Endothelial cell of umbilical vein (primary cell): Measurements from ENCODE around the gene COL13A1. TPM values are rescaled to one million over a fixed set of nuclear protein-coding genes. Genes with fewer than 3 reads are reported as not detected.

ENCODE experiments used
- BruUV-seq: library from RNA; stranded (reverse); fragments of 400-500 nt; replicated peaks from 2 replicates; lab custom pipeline; 2021; lab: Mats Ljungman, UMichigan
- CTCF ChIA-PET: fragments of 300-600, 350-600 bp; sonication (Branson Sonifier 250); formaldehyde crosslinking; loops from one replicate; lab custom pipeline; 2021; ENCODE audit warnings: antibody characterized with exemption, inconsistent platforms; lab: Charles Lee
- POLR2A ChIA-PET: fragments of 300-600, 350-600 bp; sonication (Branson Sonifier 250); formaldehyde crosslinking; loops from one replicate; lab custom pipeline; 2021; ENCODE audit warnings: antibody characterized with exemption, inconsistent platforms; lab: Charles Lee
- DNase-seq: peaks from one replicate; pipeline ENCODE4 v3.0.0-alpha.2; 2011; ENCODE audit warnings: low read depth, low spot score
- FAIRE-seq: peaks from 2 replicates; lab custom pipeline; 2011; peaks lifted over from hg19 to GRCh38; lab: Jason Lieb, UNC
- H2AFZ ChIP-seq: 2 replicates; pipeline ENCODE4 v1.6.0; 2012; ENCODE audit warnings: low read depth, low read length, control low read depth, inconsistent platforms
- H3K27ac ChIP-seq: 2 replicates; pipeline ENCODE4 v1.5.1; 2011; ENCODE audit warnings: low read depth, mild to moderate bottlenecking, control low read depth, low read length, moderate library complexity; ENCODE audit not compliant: insufficient read depth
- H3K27me3 ChIP-seq, 2 experiments: 2 replicates each; pipeline versions ENCODE4 v1.6.0 to v1.6.1; 2011; ENCODE audit warnings: low read length in 2 of 2, mixed read lengths in 1 of 2; ENCODE audit not compliant: control insufficient read depth in 2 of 2, insufficient read depth in 2 of 2
- H3K36me3 ChIP-seq, 2 experiments: 2 replicates in 1 of 2; 3 replicates in 1 of 2; pipeline ENCODE4 v1.5.1; 2011; ENCODE audit warnings: low read length in 2 of 2, mild to moderate bottlenecking in 1 of 2, moderate library complexity in 1 of 2; ENCODE audit not compliant: control insufficient read depth in 2 of 2, insufficient read depth in 2 of 2; ENCODE audit errors: extremely low read depth in 1 of 2
- H3K4me1 ChIP-seq: 3 replicates; pipeline ENCODE4 v1.5.1; 2011; ENCODE audit warnings: mild to moderate bottlenecking, low read length; ENCODE audit not compliant: control insufficient read depth, insufficient read depth; ENCODE audit errors: extremely low read depth
- H3K4me2 ChIP-seq: 2 replicates; pipeline ENCODE4 v1.6.1; 2011; ENCODE audit warnings: low read length, control low read depth, mixed read lengths; ENCODE audit not compliant: insufficient read depth
- H3K4me3 ChIP-seq, 3 experiments: fragments of 200-600 bp in 1 of 3; sonication (generic), shearing (Covaris generic) in 1 of 3; replicated peaks in 1 of 3; 2 replicates each; pipeline ENCODE4 v1.5.1; 2011 to 2016; ENCODE audit warnings: control low read depth in 3 of 3, low read length in 3 of 3, mild to moderate bottlenecking in 2 of 3, inconsistent platforms in 1 of 3, low read depth in 1 of 3, moderate library complexity in 1 of 3; ENCODE audit not compliant: insufficient read depth in 1 of 3
- H3K79me2 ChIP-seq: 2 replicates; pipeline ENCODE4 v1.6.0; 2012; ENCODE audit warnings: low read length, inconsistent platforms; ENCODE audit not compliant: control insufficient read depth, insufficient read depth
- H3K9ac ChIP-seq: replicated peaks from 2 replicates; pipeline ENCODE3; 2011; ENCODE audit warnings: low read length, control low read depth; ENCODE audit not compliant: insufficient read depth; ENCODE audit errors: extremely low read depth
- H3K9me1 ChIP-seq: replicated peaks from 3 replicates; pipeline ENCODE4 v1.6.0; 2011; ENCODE audit warnings: mild to moderate bottlenecking, low read length; ENCODE audit not compliant: control insufficient read depth, insufficient read depth; ENCODE audit errors: extremely low read depth
- H3K9me3 ChIP-seq: replicated peaks from 2 replicates; pipeline ENCODE4 v1.5.1; 2012; ENCODE audit warnings: low read length, inconsistent platforms; ENCODE audit not compliant: control insufficient read depth, insufficient read depth
- H4K20me1 ChIP-seq: replicated peaks from 2 replicates; pipeline ENCODE3; 2011; ENCODE audit warnings: mild to moderate bottlenecking, low read length; ENCODE audit not compliant: control insufficient read depth, insufficient read depth; ENCODE audit errors: extremely low read depth
- EZH2 ChIP-seq: IDR thresholded peaks from 2 replicates; pipeline ENCODE4 v1.6.1; 2012; ENCODE audit warnings: borderline replicate concordance, low read depth, mild to moderate bottlenecking, moderate library complexity, low read length, inconsistent platforms; ENCODE audit not compliant: severe bottlenecking
- FOS ChIP-seq: IDR thresholded peaks from 2 replicates; pipeline ENCODE4 v1.6.1; 2011; ENCODE audit warnings: mild to moderate bottlenecking, low read length, moderate library complexity, borderline replicate concordance; ENCODE audit not compliant: insufficient read depth
- GATA2 ChIP-seq: IDR thresholded peaks from 2 replicates; pipeline ENCODE4 v1.7.0; 2011; ENCODE audit warnings: low read depth, mild to moderate bottlenecking, moderate library complexity, mixed read lengths, low read length; ENCODE audit not compliant: insufficient read length, insufficient read depth
- JUN ChIP-seq: IDR thresholded peaks from 2 replicates; pipeline ENCODE4 v1.6.1; 2011; ENCODE audit warnings: borderline replicate concordance, low read depth; ENCODE audit not compliant: insufficient read length, insufficient read depth
- MYC ChIP-seq: IDR thresholded peaks from one replicate; pipeline ENCODE4 v1.6.1; 2011; ENCODE audit warnings: mild to moderate bottlenecking, low read depth, low read length
- POLR2A ChIP-seq: IDR thresholded peaks from 2 replicates; pipeline ENCODE4 v1.6.1; 2012; ENCODE audit warnings: low read depth, mild to moderate bottlenecking, control low read depth, low read length
- POLR2AphosphoS5 ChIP-seq: IDR thresholded peaks from 2 replicates; pipeline ENCODE4 v1.6.1; 2012; ENCODE audit warnings: low read depth, mild to moderate bottlenecking, control low read depth, low read length, moderate library complexity; ENCODE audit not compliant: insufficient read depth
- dilution Hi-C: fragments of 300-500 bp; cut with MboI; formaldehyde crosslinking; loops from one replicate; pipeline ENCODE4 v1.15.0; 2019; ENCODE audit warnings: low sequenced_read_pairs; ENCODE audit not compliant: extremely low pct_ligation_motif_present
- intact Hi-C: fragments of 100-400 bp; cut with micrococcal nuclease; formaldehyde crosslinking; loops from one replicate; pipeline ENCODE4 v1.10.0; 2022
- polyA plus RNA-seq, 4 experiments: library from polyadenylated mRNA; depleted of rRNA in 3 of 4; stranded (reverse) in 3 of 4; unstranded in 1 of 4; fragments of >200 nt; gene quantifications; 2 replicates each; pipeline versions ENCODE4 v1.2.1 to v1.2.3, GENCODE V29; 2011 to 2012; ENCODE audit warnings: missing spikeins in 1 of 4
- total RNA-seq: library from RNA; stranded (reverse); gene quantifications from 2 replicates; pipeline ENCODE4 v1.2.3, GENCODE V29; 2021
- TF ChIP-seq, protein P1 (sequence below): IDR thresholded peaks from 2 replicates; pipeline ENCODE4 v1.6.1; 2011; ENCODE audit not compliant: insufficient read depth, insufficient read length

The COL13A1 gene
- total and polyA plus RNA-seq, 2 donors (not counting 3 experiments of a cell fraction or from before 2014, with no cell fraction given): 21.4 to 47.5 TPM

DNA sequence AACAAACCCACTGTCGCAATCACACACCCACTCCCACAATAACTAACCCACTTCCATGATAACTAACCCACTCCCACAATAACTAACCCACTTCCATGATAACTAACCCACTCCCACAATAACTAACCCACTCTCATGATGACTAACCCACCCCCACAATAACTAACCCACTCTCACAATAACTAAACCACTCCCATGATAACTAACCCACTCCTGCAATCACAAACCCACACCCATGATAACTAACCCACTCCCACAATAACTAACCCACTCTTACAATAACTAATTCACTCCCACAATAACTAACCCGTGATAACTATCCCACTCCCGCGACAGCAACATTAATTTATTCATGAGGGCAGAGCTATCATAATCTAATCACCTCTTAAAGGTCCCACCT lies 105.8 kb downstream of the COL13A1 start:
- no peak for FAIRE-seq

GRCh38 chr10:69908124-69908523 lies 106.4 kb downstream of the COL13A1 start:
- H3K4me3 ChIP-seq: no peak overlapping the region
- no peak overlapping the region for H2AFZ ChIP-seq
- no peaks in the 10 kb centered on the region for H3K27me3 ChIP-seq
- no peak for TF ChIP-seq POLR2AphosphoS5
- dilution Hi-C loops: no loop called here
- no TSS peak for BruUV-seq
- H3K4me1 ChIP-seq: peaks cover 17% of the 10 kb centered on the region
- H3K9ac ChIP-seq: no peak overlapping the region
- H3K27ac ChIP-seq: no peak overlapping the region
- intact Hi-C loops: no loop called here
- H3K9me3 ChIP-seq: no peaks in the 10 kb centered on the region
- H3K36me3 ChIP-seq: no peaks in the 10 kb centered on the region
- no peaks in the 10 kb centered on the region for H4K20me1 ChIP-seq
- no peaks in the 10 kb centered on the region for H3K79me2 ChIP-seq
- H3K4me2 ChIP-seq: no peak overlapping the region
- DNase-seq (no peak), FAIRE-seq (no peak)
- ChIA-PET CTCF (interaction anchor here (1.0 to 11.1 kb wide), 4 partner anchors 9 to 119 kb away, joined by 3 to 622 read pairs (median 3); no protein-coding TSS in a partner anchor), POLR2A (no interaction called here)
- no peaks in the 10 kb centered on the region for H3K9me1 ChIP-seq

More for the DNA sequence above, 105.8 kb downstream of the COL13A1 start:
- Histone ChIP-seq H3K4me2 (no peak overlapping the region), H3K27me3 (no peaks in the 10 kb centered on the region), H3K4me3 (no peak overlapping the region), H3K36me3 (no peaks in the 10 kb centered on the region), H3K79me2 (no peaks in the 10 kb centered on the region), H3K9ac (no peak overlapping the region), H3K9me3 (no peaks in the 10 kb centered on the region), H3K9me1 (no peaks in the 10 kb centered on the region), H4K20me1 (no peaks in the 10 kb centered on the region), H3K4me1 (peaks cover 11% of the 10 kb centered on the region), H3K27ac (no peak overlapping the region), H2AFZ (no peak overlapping the region)
- ChIA-PET POLR2A (no interaction called here), CTCF (interaction anchor here (1.0 to 11.1 kb wide), 2 partner anchors 106 to 119 kb away, joined by 3 to 622 read pairs; no protein-coding TSS in a partner anchor)
- TF ChIP-seq, protein P1, sequence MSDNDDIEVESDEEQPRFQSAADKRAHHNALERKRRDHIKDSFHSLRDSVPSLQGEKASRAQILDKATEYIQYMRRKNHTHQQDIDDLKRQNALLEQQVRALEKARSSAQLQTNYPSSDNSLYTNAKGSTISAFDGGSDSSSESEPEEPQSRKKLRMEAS: no peak
- TF ChIP-seq JUN: no peak
- TF ChIP-seq POLR2AphosphoS5: no peak
- TF ChIP-seq GATA2: no peak
- no peak for TF ChIP-seq EZH2
- TF ChIP-seq POLR2A: no peak
- no peak for TF ChIP-seq MYC
- no peak for TF ChIP-seq FOS
- dilution Hi-C loops (no loop called here), intact Hi-C loops (loop anchor here (2.0 kb wide), 1 partner anchor 37 kb away; no protein-coding TSS in a partner anchor)
- no TSS peak for BruUV-seq
- no peak for DNase-seq
